ENCODE measurements around the gene NTRK1.

The NTRK1 gene

DNA sequence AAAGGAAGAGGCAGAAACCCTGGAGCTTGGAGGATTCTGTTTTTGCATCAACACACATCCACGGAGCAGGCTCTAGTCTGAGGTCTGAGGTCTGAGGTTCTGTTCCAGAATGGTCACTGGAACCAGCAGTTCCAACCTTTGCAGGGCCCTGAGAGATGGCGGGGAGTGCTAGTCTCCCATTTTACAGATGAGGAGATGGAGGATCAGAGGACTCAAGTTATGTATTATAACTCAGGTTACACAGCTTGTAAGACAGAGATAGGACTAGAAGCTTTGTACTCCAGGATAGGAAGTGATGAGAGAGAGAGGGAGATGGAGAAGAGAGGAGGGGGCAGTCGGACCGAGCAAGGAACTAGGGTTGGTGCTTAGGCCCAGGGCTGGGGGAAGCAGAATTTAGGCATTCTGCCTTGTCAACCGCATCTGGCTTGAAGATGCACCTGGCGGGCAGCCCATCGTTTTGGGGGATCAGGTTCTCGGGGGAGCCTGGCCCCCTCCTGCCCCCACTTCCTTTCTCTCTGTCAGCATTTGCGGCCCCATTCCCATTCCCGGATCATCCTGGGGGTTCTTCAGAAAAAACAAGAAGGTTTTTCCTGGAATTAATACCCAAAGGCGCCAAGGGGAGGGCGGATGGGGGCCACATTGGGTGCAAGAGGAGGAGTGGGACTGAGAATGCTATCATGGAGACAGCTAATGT, 38.5 kb downstream of the NTRK1 start:
- DNase-seq, result no peak

DNA sequence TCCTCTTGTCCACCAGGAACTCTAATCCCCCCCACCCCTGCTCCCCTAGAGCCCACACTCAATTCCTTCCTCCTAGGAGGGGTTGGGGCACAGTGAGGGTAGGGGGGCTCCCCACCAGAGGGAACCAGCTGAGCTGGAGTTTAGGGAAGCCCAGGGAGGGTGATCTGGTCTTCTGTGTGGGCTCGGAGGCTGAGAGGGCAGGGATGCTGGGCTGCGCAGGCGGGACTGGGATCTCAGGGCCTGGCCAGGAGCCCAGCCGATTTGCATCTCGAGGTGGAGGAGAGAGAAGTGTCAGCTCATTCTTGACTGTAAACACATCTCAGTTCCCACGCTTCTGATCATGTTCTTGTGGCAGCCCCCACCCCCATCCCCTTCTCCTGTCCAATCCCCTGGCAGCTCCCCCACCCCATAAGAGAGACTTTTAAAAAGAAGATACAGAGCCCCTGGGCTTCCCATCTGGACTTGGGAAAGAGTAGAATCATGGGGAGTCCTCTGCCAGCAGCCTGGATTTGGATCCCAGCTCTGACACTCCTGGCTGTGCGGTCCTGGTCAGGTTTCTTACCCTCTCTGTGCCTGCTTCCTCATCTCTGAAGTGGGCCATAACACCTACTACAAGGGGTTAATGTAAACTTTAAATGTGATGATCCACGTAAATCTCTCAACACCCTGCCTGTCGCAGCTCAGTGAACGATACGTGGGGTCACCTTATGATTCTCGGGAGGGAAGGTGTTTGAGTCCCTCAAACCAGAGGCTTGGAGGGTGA, 39.5 kb downstream of the NTRK1 start:
- peak in 2 of 4 experiments; percentile 19 to 32 for DNase-seq

DNA sequence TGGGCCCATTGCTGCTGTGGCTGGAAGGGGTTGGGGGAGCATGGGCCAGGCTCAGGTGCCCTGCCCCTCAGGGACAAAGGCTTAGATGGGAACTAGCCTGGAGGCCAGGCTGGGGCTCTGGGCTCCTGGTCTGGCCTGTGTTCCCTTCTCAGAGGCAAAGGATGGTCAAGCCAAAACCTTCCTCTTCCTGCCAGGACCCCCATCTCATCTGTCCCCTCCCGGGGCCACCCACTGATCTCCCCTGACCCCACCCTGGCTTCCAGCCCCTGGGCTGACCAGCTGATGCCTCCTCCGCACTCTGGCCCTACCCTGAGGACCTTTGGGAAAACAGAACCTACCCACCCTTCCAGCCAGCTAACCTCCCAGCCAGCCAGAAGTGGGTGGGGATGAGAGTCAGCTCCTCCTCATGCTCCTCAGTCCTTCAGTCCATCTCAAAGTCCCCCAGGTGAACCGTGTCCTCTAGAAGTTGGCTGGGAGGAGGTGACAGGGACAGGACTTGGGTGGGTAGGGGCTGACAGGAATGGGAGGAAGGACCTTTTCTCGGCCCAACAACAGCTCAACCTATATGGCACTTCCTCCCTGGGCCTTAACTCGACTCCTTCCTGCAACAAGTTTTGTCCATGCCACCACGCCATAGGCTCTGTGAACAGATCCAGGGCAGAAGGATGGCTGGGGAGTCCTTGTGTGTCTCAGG, 40.4 kb downstream of the NTRK1 start:
- DNase-seq, result no peak

- DNase-seq, result no peak
Observed at GRCh38 chr1:156901590-156901900, 40.9 kb downstream of the NTRK1 start.

GRCh38 chr1:156901966-156902915, 41.6 kb downstream of the NTRK1 start:
- DNase-seq, result no peak

- DNase-seq, result no peak
Observed at GRCh38 chr1:156903328-156904091, 42.8 kb downstream of the NTRK1 start.

DNA sequence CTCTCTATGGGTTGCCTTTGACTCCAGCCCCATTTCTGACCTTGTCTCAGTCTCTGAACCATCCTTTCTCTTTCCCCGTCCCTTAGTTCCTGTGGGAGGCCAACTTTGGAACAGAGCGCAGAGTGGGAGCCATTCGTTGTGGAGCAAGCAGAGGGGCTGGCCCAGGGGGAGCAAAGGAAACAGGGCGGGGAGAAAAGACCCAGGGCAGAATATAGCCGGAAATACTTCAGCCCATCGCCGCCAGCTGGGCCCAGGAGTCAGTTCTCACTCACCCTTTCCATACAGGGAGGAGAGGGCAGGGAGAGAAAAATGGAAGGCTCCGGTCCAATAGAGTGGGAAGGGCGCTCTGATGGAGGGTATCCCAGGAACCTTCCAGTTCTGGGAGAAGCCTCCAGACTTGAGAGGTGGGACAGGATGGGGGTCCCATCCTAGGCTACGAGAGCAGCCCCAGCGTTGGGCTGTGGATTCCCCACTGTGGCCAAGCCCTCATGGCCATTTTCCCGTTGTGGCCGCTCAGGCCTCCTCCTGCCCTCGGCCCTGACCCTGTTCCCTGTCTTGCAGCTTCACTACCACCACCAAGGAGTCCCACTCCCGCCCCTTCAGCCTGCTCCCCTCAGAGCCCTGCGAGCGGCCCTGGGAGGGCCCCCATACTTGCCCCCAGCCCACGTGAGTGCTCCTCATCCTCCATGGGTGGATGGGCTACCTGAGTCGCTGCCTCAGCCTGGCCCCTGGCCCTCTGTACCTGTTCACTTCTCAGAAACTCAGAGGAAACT, 43.7 kb downstream of the NTRK1 start:
- DNase-seq, result no peak

GRCh38 chr1:156905176-156905575, 44.5 kb downstream of the NTRK1 start:
- no peak for DNase-seq

DNA sequence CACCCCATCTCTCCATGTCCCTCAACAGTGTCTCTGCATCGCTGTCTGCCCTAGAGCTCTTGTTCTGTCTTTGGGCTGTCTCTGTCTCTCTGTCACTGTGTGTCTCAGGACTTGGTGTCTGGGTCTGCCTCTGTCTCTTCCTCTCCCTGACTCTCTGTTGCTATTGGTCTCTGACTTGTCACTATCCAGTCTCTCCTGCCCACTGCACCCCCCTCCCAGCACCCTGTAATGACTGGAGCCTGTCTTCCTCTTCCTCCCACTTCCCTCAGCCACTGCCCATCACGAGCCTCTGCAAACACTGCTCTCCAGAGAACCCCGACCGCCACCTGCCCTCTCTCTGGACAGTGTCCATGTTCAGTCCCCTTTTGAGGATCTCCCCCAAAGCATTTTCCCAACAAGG, 45.0 kb downstream of the NTRK1 start:
- peak; percentile 44 to 80 (median 73) for DNase-seq

GRCh38 chr1:156906206-156906906, 45.7 kb downstream of the NTRK1 start:
- DNase-seq, result no peak

- no peak for DNase-seq
Observed at GRCh38 chr1:156908541-156908940, 47.9 kb downstream of the NTRK1 start.

GRCh38 chr1:156908955-156909354, 48.3 kb downstream of the NTRK1 start:
- no peak for DNase-seq

GRCh38 chr1:156909671-156910070, 49.0 kb downstream of the NTRK1 start:
- no peak for DNase-seq

DNA sequence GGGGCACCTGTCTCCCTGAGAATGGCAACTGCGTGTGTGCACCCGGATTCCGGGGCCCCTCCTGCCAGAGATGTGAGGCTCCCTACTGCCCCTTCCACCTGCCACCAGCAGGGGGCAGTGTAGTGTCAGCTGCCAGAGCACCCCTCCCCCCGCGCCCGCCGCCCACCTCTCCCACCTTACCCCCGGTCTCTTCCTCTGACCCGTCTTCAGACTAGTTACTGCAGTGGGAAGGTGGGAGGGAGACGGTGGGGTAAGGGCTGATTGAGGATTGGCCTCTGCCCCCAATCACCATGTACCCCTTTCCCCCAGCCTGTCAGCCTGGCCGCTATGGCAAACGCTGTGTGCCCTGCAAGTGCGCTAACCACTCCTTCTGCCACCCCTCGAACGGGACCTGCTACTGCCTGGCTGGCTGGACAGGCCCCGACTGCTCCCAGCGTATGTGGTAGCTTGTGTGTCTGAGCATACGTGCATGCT, 49.7 kb downstream of the NTRK1 start:
- peak; percentile 40 to 65 (median 45) for DNase-seq

DNA sequence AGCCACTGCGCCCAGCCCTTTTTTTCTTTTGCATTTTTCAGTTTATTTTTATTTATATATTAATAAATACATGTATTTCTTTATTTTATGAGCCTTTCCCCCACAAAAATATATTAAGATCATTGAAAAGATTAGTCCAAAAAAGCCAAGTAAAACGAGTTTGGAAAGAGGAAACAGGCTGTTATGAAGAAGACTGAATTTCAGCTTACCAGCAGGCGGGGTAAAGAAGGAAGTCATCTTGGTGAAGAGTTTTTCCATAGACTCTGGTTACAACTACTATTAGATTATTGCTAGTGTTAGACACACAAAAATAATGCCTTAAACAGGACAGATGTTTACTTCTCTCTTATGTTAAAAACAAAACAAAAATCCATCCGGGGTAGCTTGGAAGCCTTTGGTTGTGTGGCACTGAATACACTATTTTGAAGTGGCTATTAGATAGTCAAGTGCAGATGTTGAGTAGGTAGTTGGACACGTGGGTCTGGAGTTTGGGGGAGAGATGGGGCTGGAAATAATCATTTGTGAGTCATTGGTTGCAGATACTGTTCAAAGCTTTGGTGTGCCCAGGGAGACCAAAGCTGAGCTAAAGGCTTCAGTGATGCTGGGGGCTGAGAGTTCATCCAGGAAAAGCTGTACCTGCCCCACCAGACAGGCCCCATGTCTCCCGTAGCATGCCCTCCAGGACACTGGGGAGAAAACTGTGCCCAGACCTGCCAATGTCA, 51.1 kb downstream of the NTRK1 start:
- peak; percentile 43 to 76 (median 60) for DNase-seq

GRCh38 chr1:156912310-156912709, 51.6 kb downstream of the NTRK1 start:
- DNase-seq, result no peak

- no peak for DNase-seq
Observed at GRCh38 chr1:156912861-156913808, 52.5 kb downstream of the NTRK1 start.

DNA sequence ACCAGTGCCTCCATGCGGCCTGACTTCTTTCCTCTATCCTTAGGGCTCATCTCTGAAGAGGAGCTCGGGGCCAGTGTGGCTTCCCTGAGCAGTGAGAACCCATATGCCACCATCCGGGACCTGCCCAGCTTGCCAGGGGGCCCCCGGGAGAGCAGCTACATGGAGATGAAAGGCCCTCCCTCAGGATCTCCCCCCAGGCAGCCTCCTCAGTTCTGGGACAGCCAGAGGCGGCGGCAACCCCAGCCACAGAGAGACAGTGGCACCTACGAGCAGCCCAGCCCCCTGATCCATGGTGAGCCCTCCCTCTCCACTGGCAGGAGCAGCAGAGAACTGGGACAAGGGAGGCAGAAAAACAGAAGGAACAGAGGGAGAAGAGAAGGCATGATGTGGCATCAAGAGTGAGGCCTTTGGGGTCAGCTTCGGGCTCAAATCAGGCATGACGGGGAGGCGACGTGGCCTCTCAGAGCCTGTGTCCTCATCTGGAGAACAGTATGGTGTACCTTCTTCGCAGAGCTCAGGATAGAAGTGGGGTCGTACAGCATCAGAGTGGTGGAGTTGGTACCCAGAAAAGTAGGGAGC, 53.2 kb downstream of the NTRK1 start:
- DNase-seq, result no peak
